Activated B cell treated with CpG ODN at 0.5 μM for 24 hours (primary cell): ENCODE data around the gene MLH1. TPM values are rescaled to one million over a fixed set of nuclear protein-coding genes. Genes with fewer than 3 reads are reported as not detected.

Experiments used
- ATAC-seq: fragments of 200-7000 bp; cut with Tn5 transposase; one replicate; pipeline ENCODE4 v1.10.0; 2021; ENCODE audit warnings: low read depth, mild to moderate bottlenecking, moderate library complexity
- CTCF ChIA-PET: fragments of 350-600 bp; sonication (Branson Sonifier 250); formaldehyde crosslinking; loops from one replicate; lab custom pipeline; 2021; ENCODE audit warnings: antibody characterized with exemption; lab: Charles Lee
- POLR2A ChIA-PET: fragments of 350-600 bp; sonication (Branson Sonifier 250); formaldehyde crosslinking; loops from one replicate; lab custom pipeline; 2021; ENCODE audit warnings: antibody characterized with exemption; lab: Charles Lee
- DNase-seq: peaks from one replicate; pipeline ENCODE4 v3.0.0; 2022
- H3K27ac Mint-ChIP-seq: one replicate; pipeline ENCODE4 v1.8.0; 2020; ENCODE audit warnings: mixed read lengths
- H3K27me3 Mint-ChIP-seq: one replicate; pipeline ENCODE4 v1.8.0; 2021; ENCODE audit warnings: mixed read lengths
- H3K36me3 Mint-ChIP-seq: one replicate; pipeline ENCODE4 v1.8.0; 2021; ENCODE audit warnings: low read depth, mixed read lengths
- H3K4me1 Mint-ChIP-seq: one replicate; pipeline ENCODE4 v1.8.0; 2021; ENCODE audit warnings: mixed read lengths
- H3K4me3 Mint-ChIP-seq: one replicate; pipeline ENCODE4 v1.8.0; 2020; ENCODE audit warnings: mild to moderate bottlenecking, mixed read lengths
- H3K9me3 Mint-ChIP-seq: one replicate; pipeline ENCODE4 v1.8.0; 2020; ENCODE audit warnings: mixed read lengths
- CTCF ChIP-seq: fragments of 200-600 bp; IDR thresholded peaks from one replicate; pipeline ENCODE4 v1.8.0; 2022; ENCODE audit warnings: antibody characterized with exemption, mild to moderate bottlenecking
- intact Hi-C: fragments of 100-400 bp; cut with micrococcal nuclease; formaldehyde crosslinking; loops from one replicate; pipeline ENCODE4 v1.15.1; 2024
- total RNA-seq: library from RNA; stranded (reverse); gene quantifications from 2 replicates; pipeline ENCODE4 v1.2.3, GENCODE V29; 2022

Gene MLH1
- total RNA-seq, 1 donor from 2014 or later = 46.2 TPM

- Mint-ChIP-seq H3K27me3 (no peaks in the 10 kb centered on the region), H3K27ac (no peak overlapping the region), H3K4me1 (peaks cover 4% of the 10 kb centered on the region), H3K36me3 (peaks cover 77% of the 10 kb centered on the region), H3K9me3 (no peaks in the 10 kb centered on the region), H3K4me3 (no peak overlapping the region)
- no peak for ATAC-seq
- ChIA-PET POLR2A (no interaction called here), CTCF (no interaction called here)
- intact Hi-C loops = no loop called here
- DNase-seq = no peak
- no peak for TF ChIP-seq CTCF
These were observed 36.3 kb downstream of the MLH1 start for GRCh38 chr3:37029516-37030163.

GRCh38 chr3:37030588-37030987, 37.3 kb downstream of the MLH1 start:
- Mint-ChIP-seq H3K9me3 (no peaks in the 10 kb centered on the region), H3K4me3 (no peak overlapping the region), H3K27ac (no peak overlapping the region), H3K36me3 (peaks cover 84% of the 10 kb centered on the region), H3K4me1 (no peaks in the 10 kb centered on the region), H3K27me3 (no peaks in the 10 kb centered on the region)
- ATAC-seq (no peak), DNase-seq (no peak)
- POLR2A ChIA-PET = no interaction called here
- TF ChIP-seq CTCF = no peak
- CTCF ChIA-PET = no interaction called here
- intact Hi-C loops = no loop called here

GRCh38 chr3:37031096-37031682, 37.9 kb downstream of the MLH1 start:
- Mint-ChIP-seq H3K4me3 (no peak overlapping the region), H3K4me1 (no peaks in the 10 kb centered on the region), H3K9me3 (peaks cover 2% of the 10 kb centered on the region), H3K27me3 (no peaks in the 10 kb centered on the region), H3K27ac (no peak overlapping the region), H3K36me3 (peaks cover 86% of the 10 kb centered on the region)
- ATAC-seq (no peak), DNase-seq (no peak)
- POLR2A ChIA-PET = no interaction called here
- TF ChIP-seq CTCF = no peak
- intact Hi-C loops = no loop called here
- CTCF ChIA-PET = no interaction called here

GRCh38 chr3:37032961-37033360, 39.6 kb downstream of the MLH1 start:
- CTCF ChIA-PET = no interaction called here
- POLR2A ChIA-PET = no interaction called here
- no peak for TF ChIP-seq CTCF
- H3K4me1 Mint-ChIP-seq = no peaks in the 10 kb centered on the region
- no peaks in the 10 kb centered on the region for H3K27me3 Mint-ChIP-seq
- DNase-seq = no peak
- no peak overlapping the region for H3K4me3 Mint-ChIP-seq
- H3K36me3 Mint-ChIP-seq = peaks cover 84% of the 10 kb centered on the region
- intact Hi-C loops = no loop called here
- no peak overlapping the region for H3K27ac Mint-ChIP-seq
- ATAC-seq = no peak
- H3K9me3 Mint-ChIP-seq = peaks cover 11% of the 10 kb centered on the region

- Mint-ChIP-seq H3K9me3 (peaks cover 11% of the 10 kb centered on the region), H3K27ac (no peak overlapping the region), H3K27me3 (no peaks in the 10 kb centered on the region), H3K36me3 (peaks cover 88% of the 10 kb centered on the region), H3K4me1 (no peaks in the 10 kb centered on the region), H3K4me3 (no peak overlapping the region)
- ATAC-seq (no peak), DNase-seq (no peak)
- TF ChIP-seq CTCF = no peak
- CTCF ChIA-PET = interaction anchor here (1.1 kb wide), 1 partner anchor 13 kb away, joined by 4 read pairs; no protein-coding TSS in a partner anchor
- POLR2A ChIA-PET = no interaction called here
- intact Hi-C loops = no loop called here
These were observed 44.0 kb downstream of the MLH1 start for GRCh38 chr3:37037352-37037751.
